A549 treated with ZK216348 at 1 μM for 4 hours (cell line): ENCODE data around the gene GHR. TPM values are rescaled to one million over a fixed set of nuclear protein-coding genes. Genes with fewer than 3 reads are reported as not detected.

Source experiments
- total RNA-seq: library from RNA; stranded (reverse); fragments of 200-300 nt; extraction: Qiagen RNA extraction; gene quantifications from 5 replicates; pipeline ENCODE4 v1.2.3, GENCODE V29; 2022; ENCODE audit warnings: low read depth

Gene GHR
- 0.05 TPM in 1 of 5 replicates, not detected in the others for total RNA-seq

GRCh38 chr5:42423285-42424165 is at the start of gene GHR:
Gene GHR (plus strand): TSS chr5:42423439. CDS start chr5:42565875, 142,436 bp downstream.

GRCh38 chr5:42756606-42757601 is 333.7 kb downstream of the GHR start, which contains the start of gene CCDC152:
Gene CCDC152 (plus strand): TSS chr5:42756818. CDS start chr5:42759122, 2,304 bp downstream.

